ENCODE measurements around the gene NCAPD2.
"Not testable (repeated sequence)": the region's sequence is repeated elsewhere in the genome, so short reads cannot be mapped to it uniquely, and the experiment has no call there.

GRCh38 chr12:6466751-6467150, 27.2 kb upstream of the NCAPD2 start:
- TF ChIP-seq CTCF, POLR2A (IDR thresholded peaks at IDR 0.05): not testable (repeated sequence)
